CD4-positive, alpha-beta T cell (primary cell): ENCODE measurements around the gene PRRC1. TPM values are rescaled to one million over a fixed set of nuclear protein-coding genes. Genes with fewer than 3 reads are reported as not detected.

Experiments
- ATAC-seq: fragments of 200-7000 bp; cut with Tn5 transposase; one replicate; pipeline ENCODE4 v1.10.0; 2022; ENCODE audit warnings: mild to moderate bottlenecking; ENCODE audit not compliant: poor library complexity
- CTCF ChIA-PET: fragments of 350-600 bp; sonication (Branson Sonifier 250); formaldehyde crosslinking; loops from one replicate; lab custom pipeline; 2021; ENCODE audit warnings: antibody characterized with exemption, inconsistent platforms; lab: Charles Lee
- POLR2A ChIA-PET: fragments of 350-600 bp; sonication (Branson Sonifier 250); formaldehyde crosslinking; loops from one replicate; lab custom pipeline; 2021; ENCODE audit warnings: antibody characterized with exemption, inconsistent platforms; lab: Charles Lee
- DNase-seq, 14 experiments: peaks; one replicate each; pipeline ENCODE4 v3.0.0-alpha.2; 2013 to 2020; ENCODE audit warnings: mixed read lengths in 2 of 14
- H3K27ac ChIP-seq, 2 donors: one replicate each; pipeline versions ENCODE4 v1.5.1 to v1.7.0; 2013; ENCODE audit warnings: low read length in 2 of 2, low read depth in 1 of 2, mild to moderate bottlenecking in 1 of 2
- H3K27me3 ChIP-seq, 2 experiments: 1 replicate in 1 of 2; 2 replicates in 1 of 2; pipeline versions ENCODE4 v1.6.1 to v1.7.0; 2013; ENCODE audit warnings: low read length in 2 of 2, control low read depth in 1 of 2, mild to moderate bottlenecking in 1 of 2, moderate library complexity in 1 of 2; ENCODE audit not compliant: insufficient read depth in 2 of 2, control insufficient read depth in 1 of 2
- H3K36me3 ChIP-seq: one replicate; pipeline ENCODE4 v1.6.1; 2013; ENCODE audit warnings: low read length, control low read depth; ENCODE audit not compliant: insufficient read depth
- H3K4me1 ChIP-seq: one replicate; pipeline ENCODE4 v1.6.1; 2013; ENCODE audit warnings: low read length, control low read depth; ENCODE audit not compliant: insufficient read depth
- H3K4me3 ChIP-seq: one replicate; pipeline ENCODE4 v1.5.1; 2013; ENCODE audit warnings: mild to moderate bottlenecking, low read length, moderate library complexity
- H3K9me3 ChIP-seq, 2 experiments: 1 replicate in 1 of 2; 2 replicates in 1 of 2; pipeline versions ENCODE4 v1.6.1 to v1.7.0; 2013; ENCODE audit warnings: low read length in 2 of 2, mild to moderate bottlenecking in 2 of 2, control low read depth in 1 of 2, moderate library complexity in 1 of 2; ENCODE audit not compliant: control insufficient read depth in 1 of 2, insufficient read depth in 1 of 2
- H3K27ac Mint-ChIP-seq: one replicate; pipeline ENCODE4 v1.8.0; 2020; ENCODE audit warnings: mixed read lengths
- H3K27me3 Mint-ChIP-seq: one replicate; pipeline ENCODE4 v1.8.0; 2021; ENCODE audit warnings: mixed read lengths
- H3K36me3 Mint-ChIP-seq: one replicate; pipeline ENCODE4 v1.8.0; 2021; ENCODE audit warnings: low read depth, mixed read lengths
- H3K4me1 Mint-ChIP-seq: one replicate; pipeline ENCODE4 v1.8.0; 2021; ENCODE audit warnings: low read depth, mixed read lengths
- H3K4me3 Mint-ChIP-seq: one replicate; pipeline ENCODE4 v1.8.0; 2020; ENCODE audit warnings: mild to moderate bottlenecking, mixed read lengths
- H3K9me3 Mint-ChIP-seq: one replicate; pipeline ENCODE4 v1.8.0; 2020; ENCODE audit warnings: mixed read lengths
- intact Hi-C, 2 experiments: fragments of 100-400 bp; cut with DNase I in 1 of 2; cut with micrococcal nuclease in 1 of 2; formaldehyde crosslinking; loops; one replicate each; pipeline versions ENCODE4 v1.15.1 to v1.9.0; 2023 to 2025; cut with DNase I, micrococcal nuclease
- total RNA-seq, 174 experiments: library from RNA in 2 of 174; stranded (reverse) in 2 of 174; gene quantifications; one replicate each; pipeline ENCODE4 v1.2.3 and lab custom pipeline; 2021 to 2026
- TF ChIP-seq, protein P1 (sequence below): fragments of 200-600 bp; IDR thresholded peaks from one replicate; pipeline ENCODE4 v1.8.0; 2022; ENCODE audit warnings: antibody characterized with exemption, mild to moderate bottlenecking

The PRRC1 gene
- total RNA-seq, 2 experiments from 2014 or later: 32.0 to 33.8 TPM

DNA sequence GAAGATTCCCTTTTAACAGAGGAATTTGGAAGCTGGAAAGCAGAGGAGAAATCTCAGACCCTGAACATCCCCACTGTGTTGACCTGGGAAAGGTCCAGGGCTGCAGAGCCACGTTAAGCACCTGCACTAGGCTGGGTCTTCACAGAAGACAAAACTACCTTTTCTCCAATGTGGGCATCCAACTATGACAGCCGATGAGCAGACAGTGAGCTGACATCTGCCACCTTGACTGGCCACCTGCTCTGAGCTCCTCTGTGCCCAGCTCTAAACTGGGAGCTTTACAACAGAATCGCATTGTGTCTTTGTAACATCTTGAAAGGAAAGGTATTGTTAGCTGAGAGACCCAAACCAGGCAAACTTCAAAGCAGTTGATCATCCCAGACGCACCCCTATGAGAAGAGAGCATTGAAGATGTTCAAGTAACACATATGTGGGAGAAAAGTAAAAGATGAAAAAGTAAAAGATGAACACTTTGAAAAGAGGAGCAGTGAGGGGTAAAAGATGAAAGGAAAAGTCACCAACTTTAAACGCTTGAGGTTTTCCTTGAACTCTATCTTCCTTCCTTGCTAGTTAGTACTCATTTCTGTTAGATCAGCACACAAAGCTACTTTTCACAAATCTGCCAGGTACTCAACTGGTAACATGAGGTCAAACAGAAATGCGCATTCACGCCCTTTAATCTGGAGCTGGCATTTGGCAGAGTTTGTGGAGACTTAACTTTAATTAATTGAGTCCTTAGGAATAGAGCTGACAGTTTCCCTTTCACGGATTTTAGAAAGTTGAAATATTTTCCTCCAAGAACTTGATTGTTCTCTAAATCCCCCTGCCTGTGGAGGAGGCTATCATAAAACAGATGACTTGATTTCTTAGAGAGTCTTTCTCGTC is 78.3 kb downstream of the PRRC1 start:
- H3K27me3 ChIP-seq: no peaks in the 10 kb centered on the region
- H3K9me3 ChIP-seq: no peaks in the 10 kb centered on the region
- H3K27ac ChIP-seq: no peak overlapping the region
- H3K36me3 Mint-ChIP-seq: no peaks in the 10 kb centered on the region
- H3K27ac Mint-ChIP-seq: no peak overlapping the region
- POLR2A ChIA-PET: no interaction called here
- H3K4me1 Mint-ChIP-seq: peaks cover 12% of the 10 kb centered on the region
- H3K4me1 ChIP-seq: no peaks in the 10 kb centered on the region
- H3K36me3 ChIP-seq: no peaks in the 10 kb centered on the region
- no peak for ATAC-seq
- H3K4me3 Mint-ChIP-seq: no peak overlapping the region
- no peak for DNase-seq
- CTCF ChIA-PET: no interaction called here
- TF ChIP-seq, protein P1, sequence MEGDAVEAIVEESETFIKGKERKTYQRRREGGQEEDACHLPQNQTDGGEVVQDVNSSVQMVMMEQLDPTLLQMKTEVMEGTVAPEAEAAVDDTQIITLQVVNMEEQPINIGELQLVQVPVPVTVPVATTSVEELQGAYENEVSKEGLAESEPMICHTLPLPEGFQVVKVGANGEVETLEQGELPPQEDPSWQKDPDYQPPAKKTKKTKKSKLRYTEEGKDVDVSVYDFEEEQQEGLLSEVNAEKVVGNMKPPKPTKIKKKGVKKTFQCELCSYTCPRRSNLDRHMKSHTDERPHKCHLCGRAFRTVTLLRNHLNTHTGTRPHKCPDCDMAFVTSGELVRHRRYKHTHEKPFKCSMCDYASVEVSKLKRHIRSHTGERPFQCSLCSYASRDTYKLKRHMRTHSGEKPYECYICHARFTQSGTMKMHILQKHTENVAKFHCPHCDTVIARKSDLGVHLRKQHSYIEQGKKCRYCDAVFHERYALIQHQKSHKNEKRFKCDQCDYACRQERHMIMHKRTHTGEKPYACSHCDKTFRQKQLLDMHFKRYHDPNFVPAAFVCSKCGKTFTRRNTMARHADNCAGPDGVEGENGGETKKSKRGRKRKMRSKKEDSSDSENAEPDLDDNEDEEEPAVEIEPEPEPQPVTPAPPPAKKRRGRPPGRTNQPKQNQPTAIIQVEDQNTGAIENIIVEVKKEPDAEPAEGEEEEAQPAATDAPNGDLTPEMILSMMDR: no peak
- intact Hi-C loops: no loop called here
- no peak overlapping the region for H3K4me3 ChIP-seq
- no peaks in the 10 kb centered on the region for H3K9me3 Mint-ChIP-seq
- no peaks in the 10 kb centered on the region for H3K27me3 Mint-ChIP-seq

DNA sequence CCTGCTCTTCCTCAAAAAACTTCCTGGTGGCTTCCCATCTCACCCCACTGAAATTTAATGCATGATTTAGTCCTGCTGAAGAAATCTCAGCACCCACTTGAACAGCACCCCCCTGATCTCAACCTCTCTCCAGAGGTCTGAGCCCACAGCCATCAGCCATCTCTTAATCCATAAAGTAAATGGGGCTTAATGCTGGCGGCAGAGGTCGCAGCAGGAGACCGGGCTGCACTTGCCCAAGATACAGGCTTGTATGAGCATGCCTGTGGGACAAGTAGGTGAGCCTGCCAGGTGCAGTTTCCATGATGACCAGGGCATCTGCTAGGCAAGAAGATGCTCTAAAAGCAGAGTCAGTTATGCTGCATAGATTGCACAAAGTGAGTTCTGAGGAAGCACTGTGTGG is 79.1 kb downstream of the PRRC1 start:
- Histone ChIP-seq H3K9me3 (no peaks in the 10 kb centered on the region), H3K4me3 (no peak overlapping the region), H3K4me1 (no peaks in the 10 kb centered on the region), H3K36me3 (no peaks in the 10 kb centered on the region), H3K27me3 (no peaks in the 10 kb centered on the region), H3K27ac (no peak overlapping the region)
- no peak overlapping the region for H3K27ac Mint-ChIP-seq
- TF ChIP-seq, protein P1: no peak
- no peaks in the 10 kb centered on the region for H3K27me3 Mint-ChIP-seq
- H3K4me3 Mint-ChIP-seq: no peak overlapping the region
- ATAC-seq (no peak), DNase-seq (no peak)
- H3K4me1 Mint-ChIP-seq: peaks cover 12% of the 10 kb centered on the region
- POLR2A ChIA-PET: no interaction called here
- CTCF ChIA-PET: no interaction called here
- intact Hi-C loops: no loop called here
- no peaks in the 10 kb centered on the region for H3K36me3 Mint-ChIP-seq
- H3K9me3 Mint-ChIP-seq: no peaks in the 10 kb centered on the region

DNA sequence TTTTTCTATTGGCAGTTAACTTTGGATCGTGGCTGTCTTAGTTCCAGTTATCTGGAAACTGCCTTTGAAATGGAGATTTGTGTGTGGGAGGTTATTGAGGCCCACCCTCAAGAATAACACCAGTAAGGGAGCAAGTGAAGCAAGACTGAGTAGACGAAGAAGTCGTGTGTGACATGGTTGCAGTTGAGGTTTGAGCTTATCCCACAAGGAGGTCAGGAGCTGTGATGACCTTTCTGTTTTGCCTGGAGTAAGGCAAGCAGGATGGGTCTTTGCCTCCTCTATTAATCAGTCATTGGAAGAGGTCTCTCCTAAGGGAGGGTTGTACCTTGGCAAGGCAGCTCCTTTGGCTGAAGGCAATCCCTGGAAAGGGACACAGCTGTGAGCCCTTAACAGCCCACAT is 81.9 kb downstream of the PRRC1 start:
- POLR2A ChIA-PET: no interaction called here
- peaks cover 4% of the 10 kb centered on the region for H3K27me3 Mint-ChIP-seq
- H3K27me3 ChIP-seq: peaks cover 3 to 5% of the 10 kb centered on the region in 2 experiments

More for the DNA sequence above, 81.9 kb downstream of the PRRC1 start:
- intact Hi-C loops: no loop called here
- Mint-ChIP-seq H3K4me1 (peaks cover 12% of the 10 kb centered on the region), H3K9me3 (no peaks in the 10 kb centered on the region), H3K27ac (no peak overlapping the region), H3K4me3 (no peak overlapping the region), H3K36me3 (no peaks in the 10 kb centered on the region)
- TF ChIP-seq, protein P1: no peak
- H3K36me3 ChIP-seq: no peaks in the 10 kb centered on the region
- ATAC-seq (no peak), DNase-seq (no peak)
- no peak overlapping the region for H3K4me3 ChIP-seq
- CTCF ChIA-PET: interaction anchor here (1.2 kb wide), 1 partner anchor 36 kb away, joined by 3 read pairs; no protein-coding TSS in a partner anchor
- no peaks in the 10 kb centered on the region for H3K4me1 ChIP-seq
- H3K27ac ChIP-seq: no peak overlapping the region
- H3K9me3 ChIP-seq: no peaks in the 10 kb centered on the region
